H1 (cell line): ENCODE results near the gene LGR4. TPM values are rescaled to one million over a fixed set of nuclear protein-coding genes. Genes with fewer than 3 reads are reported as not detected.

Experiments
- CTCF ChIA-PET: fragments of 300-600 bp; sonication (Branson Sonifier 250); formaldehyde crosslinking; loops from one replicate; lab custom pipeline; 2021; ENCODE audit not compliant: partially characterized antibody; lab: Charles Lee
- POLR2A ChIA-PET: fragments of 300-600 bp; sonication (Branson Sonifier 250); formaldehyde crosslinking; loops from one replicate; lab custom pipeline; 2021; ENCODE audit warnings: inconsistent platforms; ENCODE audit not compliant: partially characterized antibody; lab: Charles Lee
- DNase-seq, 2 experiments: peaks; one replicate each; pipeline versions ENCODE4 v3.0.0 to v3.0.0-alpha.2; 2010 to 2022; ENCODE audit warnings: low spot score in 2 of 2, low read depth in 1 of 2, mixed read lengths in 1 of 2
- FAIRE-seq: peaks from 2 replicates; lab custom pipeline; 2011; peaks lifted over from hg19 to GRCh38; lab: Jason Lieb, UNC
- H2AFZ ChIP-seq: 2 replicates; pipeline ENCODE4 v1.8.1; 2012; ENCODE audit warnings: low read length, inconsistent platforms
- H2AK5ac ChIP-seq: 2 replicates; pipeline ENCODE4 v1.6.1; 2013; ENCODE audit warnings: low read depth, low read length
- H2BK120ac ChIP-seq: replicated peaks from 2 replicates; pipeline ENCODE3; 2013; ENCODE audit warnings: low read depth, low read length, inconsistent platforms
- H2BK12ac ChIP-seq: 2 replicates; pipeline ENCODE4 v1.6.1; 2013; ENCODE audit warnings: low read depth, low read length
- H2BK15ac ChIP-seq: 2 replicates; pipeline ENCODE4 v1.6.1; 2013; ENCODE audit warnings: low read length
- H2BK20ac ChIP-seq: 2 replicates; pipeline ENCODE4 v1.6.1; 2013; ENCODE audit warnings: low read length
- H2BK5ac ChIP-seq: 2 replicates; pipeline ENCODE4 v1.6.1; 2013; ENCODE audit warnings: low read depth, low read length
- H3K14ac ChIP-seq: 2 replicates; pipeline ENCODE4 v1.6.1; 2013; ENCODE audit warnings: inconsistent platforms; ENCODE audit not compliant: insufficient read length
- H3K18ac ChIP-seq: 2 replicates; pipeline ENCODE4 v1.6.1; 2013; ENCODE audit warnings: low read length; ENCODE audit errors: extremely low read depth
- H3K23ac ChIP-seq: 2 replicates; pipeline ENCODE4 v1.6.1; 2013; ENCODE audit warnings: inconsistent platforms; ENCODE audit not compliant: insufficient read length
- H3K23me2 ChIP-seq: 2 replicates; pipeline ENCODE4 v1.6.1; 2013; ENCODE audit warnings: low read depth, low read length
- H3K27ac ChIP-seq: 2 replicates; pipeline ENCODE4 v1.6.1; 2011; ENCODE audit warnings: low read depth, low read length, inconsistent platforms
- H3K27me3 ChIP-seq, 4 experiments: replicated peaks in 1 of 4; 1 replicate in 1 of 4; 2 replicates in 3 of 4; pipeline versions ENCODE4 v1.6.1 to v1.8.1; 2011 to 2013; ENCODE audit warnings: low read length in 3 of 4, mild to moderate bottlenecking in 3 of 4, inconsistent platforms in 2 of 4, mixed read lengths in 2 of 4, moderate library complexity in 1 of 4; ENCODE audit not compliant: control insufficient read depth in 3 of 4, insufficient read depth in 3 of 4; ENCODE audit errors: extremely low read depth in 1 of 4
- H3K36me3 ChIP-seq, 4 experiments: 2 replicates each; pipeline versions ENCODE4 v1.6.1 to v1.8.1; 2011 to 2013; ENCODE audit warnings: mild to moderate bottlenecking in 4 of 4, low read length in 3 of 4, moderate library complexity in 2 of 4, control low read depth in 1 of 4, inconsistent platforms in 1 of 4; ENCODE audit not compliant: insufficient read depth in 4 of 4, control insufficient read depth in 2 of 4
- H3K4ac ChIP-seq: replicated peaks from 2 replicates; pipeline ENCODE3; 2013; ENCODE audit warnings: low read length, low read depth, mixed read lengths, inconsistent platforms; ENCODE audit not compliant: insufficient read length
- H3K4me1 ChIP-seq, 4 experiments: replicated peaks in 1 of 4; 1 replicate in 1 of 4; 2 replicates in 3 of 4; pipeline versions ENCODE4 v1.6.1 to v1.8.1; 2011 to 2013; ENCODE audit warnings: low read length in 3 of 4, inconsistent platforms in 2 of 4, mixed read lengths in 1 of 4; ENCODE audit not compliant: insufficient read depth in 4 of 4, control insufficient read depth in 3 of 4
- H3K4me2 ChIP-seq, 2 experiments: 2 replicates each; pipeline versions ENCODE4 v1.6.1 to v1.8.1; 2011 to 2013; ENCODE audit warnings: low read depth in 2 of 2, low read length in 2 of 2, control low read depth in 1 of 2, inconsistent platforms in 1 of 2, mild to moderate bottlenecking in 1 of 2; ENCODE audit not compliant: insufficient read depth in 1 of 2
- H3K4me3 ChIP-seq, 4 experiments: fragments of 200-600, 300-600 bp in 1 of 4; sonication (generic), shearing (Covaris generic), sonication (Bioruptor Twin) in 1 of 4; 2 replicates each; pipeline versions ENCODE4 v1.5.1 to v1.8.1; 2011 to 2016; ENCODE audit warnings: low read length in 4 of 4, low read depth in 3 of 4, control low read depth in 2 of 4, inconsistent platforms in 2 of 4, mild to moderate bottlenecking in 2 of 4, mixed read lengths in 1 of 4, moderate library complexity in 1 of 4; ENCODE audit not compliant: insufficient read depth in 2 of 4; ENCODE audit errors: extremely low read depth in 1 of 4
- H3K56ac ChIP-seq: replicated peaks from 2 replicates; pipeline ENCODE3; 2013; ENCODE audit warnings: low read depth, mild to moderate bottlenecking, mixed read lengths, low read length, inconsistent platforms; ENCODE audit not compliant: insufficient read length
- H3K79me1 ChIP-seq: 2 replicates; pipeline ENCODE4 v1.6.1; 2013; ENCODE audit warnings: low read depth, low read length, control low read depth
- H3K79me2 ChIP-seq, 2 experiments: 2 replicates each; pipeline versions ENCODE4 v1.6.1 to v1.8.1; 2012 to 2013; ENCODE audit warnings: low read length in 2 of 2, mild to moderate bottlenecking in 2 of 2, inconsistent platforms in 1 of 2; ENCODE audit not compliant: insufficient read depth in 2 of 2, control insufficient read depth in 1 of 2
- H3K9ac ChIP-seq, 4 experiments: replicated peaks in 1 of 4; 1 replicate in 1 of 4; 2 replicates in 3 of 4; pipeline versions ENCODE4 v1.6.1 to v1.8.1; 2011 to 2013; ENCODE audit warnings: low read depth in 3 of 4, low read length in 3 of 4, control low read depth in 2 of 4, mild to moderate bottlenecking in 2 of 4, moderate library complexity in 2 of 4, inconsistent platforms in 1 of 4; ENCODE audit errors: extremely low read depth in 1 of 4
- H3K9me3 ChIP-seq, 2 experiments: 2 replicates each; pipeline versions ENCODE4 v1.6.1 to v1.8.1; 2012 to 2013; ENCODE audit warnings: mild to moderate bottlenecking in 2 of 2, moderate library complexity in 2 of 2, control low read depth in 1 of 2, inconsistent platforms in 1 of 2, low read depth in 1 of 2, low read length in 1 of 2, mixed read lengths in 1 of 2; ENCODE audit not compliant: insufficient read depth in 2 of 2
- H4K20me1 ChIP-seq, 2 experiments: replicated peaks in 1 of 2; 2 replicates each; pipeline versions ENCODE3 to v1.8.1; 2011 to 2013; ENCODE audit warnings: inconsistent platforms in 2 of 2, low read length in 2 of 2, mild to moderate bottlenecking in 1 of 2; ENCODE audit not compliant: insufficient read depth in 2 of 2, control insufficient read depth in 1 of 2
- H4K5ac ChIP-seq: 2 replicates; pipeline ENCODE4 v1.6.1; 2013; ENCODE audit warnings: low read length, low read depth, mixed read lengths, inconsistent platforms; ENCODE audit not compliant: insufficient read length
- H4K8ac ChIP-seq: 2 replicates; pipeline ENCODE4 v1.8.0; 2013; ENCODE audit warnings: mild to moderate bottlenecking, moderate library complexity, low read length, inconsistent platforms; ENCODE audit not compliant: insufficient read depth; ENCODE audit errors: extremely low read depth
- H4K91ac ChIP-seq: replicated peaks from 2 replicates; pipeline ENCODE3; 2013; ENCODE audit warnings: low read length, mixed read lengths, inconsistent platforms; ENCODE audit not compliant: insufficient read length
- SAP30 ChIP-seq: fragments of 300-600 bp; sonication (generic); IDR thresholded peaks from 2 replicates; pipeline ENCODE4 v1.7.1; 2012; ENCODE audit warnings: low read length, moderate library complexity, mild to moderate bottlenecking, inconsistent platforms; ENCODE audit not compliant: insufficient read depth, insufficient replicate concordance
- TEAD4 ChIP-seq: IDR thresholded peaks from 2 replicates; pipeline ENCODE4 v1.6.1; 2012; ENCODE audit warnings: low read depth, low read length, inconsistent platforms, mixed read lengths
- USF2 ChIP-seq: IDR thresholded peaks from 2 replicates; pipeline ENCODE4 v1.6.1; 2011; ENCODE audit warnings: low read length, improper control_type of control experiment
- WGBS, 2 experiments: shearing (Covaris generic) in 1 of 2; methylation state at CpG; one replicate each; pipeline versions ENCODE4 v1.1.6 to v1.1.7; 2013 to 2015; ENCODE audit warnings: low lambda C conversion rate in 2 of 2, mixed read lengths in 2 of 2, inconsistent platforms in 1 of 2, low coverage in 1 of 2, missing lambda C conversion rate in 1 of 2; ENCODE audit not compliant: insufficient replicate concordance in 2 of 2, insufficient coverage in 1 of 2, insufficient read length in 1 of 2; ENCODE audit errors: extremely low coverage in 1 of 2, missing lambda C conversion rate in 1 of 2; 5-methylcytosine and 5-hydroxymethylcytosine counted together
- polyA plus RNA-seq, 7 experiments: library from polyadenylated mRNA; depleted of rRNA in 3 of 7; stranded (reverse) in 5 of 7; unstranded in 2 of 7; fragments of >200 nt in 5 of 7; fragments of 200-250 nt in 2 of 7; gene quantifications; 1 replicate in 5 of 7; 2 replicates in 1 of 7; 4 replicates in 1 of 7; pipeline versions ENCODE4 v1.2.1 to v1.2.3, GENCODE V29; 2011 to 2013; ENCODE audit warnings: missing spikeins in 2 of 7, mixed read lengths in 2 of 7
- total RNA-seq: library from RNA; stranded (reverse); fragmentation: NEBNext Ultra II Directional; extraction: Animal tissue kit (Norgen Biotek cat#: 25700); gene quantifications from 2 replicates; pipeline ENCODE4 v1.2.1, GENCODE V29; 2021

The LGR4 gene
- total and polyA plus RNA-seq, 2 of the 8 experiments (the other 6 are each of a cell fraction or from before 2014, with no cell fraction given): 26.6 to 61.7 TPM

- WGBS, 2 experiments: 91% methylated on average over 2 of the region's 2 CpGs; no CpG with 5 or more reads in 1 of the 2 experiments
- TF ChIP-seq USF2: no peak
- no peak for TF ChIP-seq TEAD4
- no peak for TF ChIP-seq SAP30
Measured at GRCh38 chr11:27408246-27408800, 64.3 kb downstream of the LGR4 start.

More at GRCh38 chr11:27408246-27408800, 64.3 kb downstream of the LGR4 start:
- Histone ChIP-seq H3K4me3 (no peak overlapping the region), H3K79me1 (no peaks in the 10 kb centered on the region), H3K23ac (no peak overlapping the region), H3K18ac (no peak overlapping the region), H3K4me1 (no peaks in the 10 kb centered on the region; a peak in 1 of 7 replicates), H4K5ac (no peak overlapping the region), H3K9me3 (no peaks in the 10 kb centered on the region), H3K36me3 (peaks cover 0 to 44% (median 1%) of the 10 kb centered on the region in 4 experiments; a peak in 2 of 8 replicates), H3K79me2 (peaks cover 0 to 55% of the 10 kb centered on the region in 2 experiments; a peak in 3 of 4 replicates), H4K91ac (no peak overlapping the region), H2BK12ac (no peak overlapping the region), H2AFZ (no peak overlapping the region), H2BK20ac (no peak overlapping the region), H2AK5ac (no peak overlapping the region), H3K56ac (no peak overlapping the region), H3K27ac (no peak overlapping the region), H3K23me2 (no peaks in the 10 kb centered on the region), H2BK15ac (no peak overlapping the region), H4K20me1 (peaks cover 4 to 5% of the 10 kb centered on the region in 2 experiments), H3K27me3 (no peaks in the 10 kb centered on the region), H2BK5ac (no peak overlapping the region), H3K14ac (no peak overlapping the region), H2BK120ac (no peak overlapping the region), H3K4ac (no peak overlapping the region), H3K9ac (no peak overlapping the region), H3K4me2 (no peak overlapping the region), H4K8ac (no peak overlapping the region)
- FAIRE-seq (no peak), DNase-seq (no peak)
- ChIA-PET POLR2A (interaction anchor here (4.5 kb wide), 1 partner anchor 13 kb away, joined by 15 read pairs; no protein-coding TSS in a partner anchor), CTCF (interaction anchor here (0.9 to 2.9 kb wide), 3 partner anchors 13 to 77 kb away, joined by 3 to 8 read pairs (median 6); no protein-coding TSS in a partner anchor)
